Skeletal muscle cell (primary cell): ENCODE results near the gene DNAJB2.

Experiments used
- DNase-seq: peaks from one replicate; pipeline ENCODE4 v3.0.0-alpha.2; 2010; ENCODE audit warnings: low read depth
- H3K4me3 ChIP-seq: 2 replicates; pipeline ENCODE4 v1.5.1; 2011; ENCODE audit warnings: low read depth, mild to moderate bottlenecking, control low read depth, low read length, moderate library complexity

Gene DNAJB2

GRCh38 chr2:219331560-219332213 is 52.5 kb downstream of the DNAJB2 start:
- DNase-seq, result no peak
- H3K4me3 ChIP-seq, result no peak overlapping the region

- no peak within 1 kb of the TSS for H3K4me3 ChIP-seq
- no peak for DNase-seq
These were observed 53.4 kb downstream of the DNAJB2 start, which contains the start of gene RESP18 for GRCh38 chr2:219332542-219332941. Gene RESP18 (minus strand): TSS chr2:219332744.

GRCh38 chr2:219334076-219334475 is 54.9 kb downstream of the DNAJB2 start:
- no peak overlapping the region for H3K4me3 ChIP-seq
- DNase-seq, result no peak

- no peak overlapping the region for H3K4me3 ChIP-seq
These were observed 56.2 kb downstream of the DNAJB2 start for GRCh38 chr2:219335373-219335786.

More at GRCh38 chr2:219335373-219335786, 56.2 kb downstream of the DNAJB2 start:
- no peak for DNase-seq
